Endothelial cell of umbilical vein (primary cell): ENCODE data around the gene NF1.

ENCODE experiments used
- MAX ChIP-seq: IDR thresholded peaks from 2 replicates; pipeline ENCODE4 v1.6.1; 2011; ENCODE audit not compliant: insufficient read depth, insufficient read length
- POLR2A ChIP-seq: IDR thresholded peaks from 2 replicates; pipeline ENCODE4 v1.6.1; 2012; ENCODE audit warnings: low read depth, mild to moderate bottlenecking, control low read depth, low read length

GRCh38 chr17:31320241-31320640 lies 225.5 kb downstream of the NF1 start:
- TF ChIP-seq POLR2A (no peak), MAX (no peak)
